HT-29 (cell line): ENCODE results near the gene OCIAD2. TPM values are rescaled to one million over a fixed set of nuclear protein-coding genes. Genes with fewer than 3 reads are reported as not detected.
"Not testable (repeated sequence)": the region's sequence is repeated elsewhere in the genome, so short reads cannot be mapped to it uniquely, and the experiment has no call there.

Experiments used
- DNase-seq: peaks from one replicate; pipeline ENCODE4 v3.0.0-alpha.2; 2015; ENCODE audit warnings: low spot score
- small RNA-seq: library from RNA; depleted of rRNA; stranded (forward); fragments of <200 nt; gene quantifications from one replicate; pipeline ENCODE3, GENCODE V24; 2014
- total RNA-seq: library from RNA; depleted of rRNA; stranded (reverse); fragments of >200 nt; shearing (Covaris generic); gene quantifications from 2 replicates; pipeline ENCODE4 v1.2.3, GENCODE V29; 2014; rRNA removed

Gene OCIAD2
- total RNA-seq, 1 experiment from 2014 or later, result 204 TPM

- no peak for DNase-seq
Observed at GRCh38 chr4:48854982-48855381, 51.6 kb downstream of the OCIAD2 start.

- DNase-seq, result no peak
Observed at GRCh38 chr4:48854395-48854683, 52.2 kb downstream of the OCIAD2 start.

DNA sequence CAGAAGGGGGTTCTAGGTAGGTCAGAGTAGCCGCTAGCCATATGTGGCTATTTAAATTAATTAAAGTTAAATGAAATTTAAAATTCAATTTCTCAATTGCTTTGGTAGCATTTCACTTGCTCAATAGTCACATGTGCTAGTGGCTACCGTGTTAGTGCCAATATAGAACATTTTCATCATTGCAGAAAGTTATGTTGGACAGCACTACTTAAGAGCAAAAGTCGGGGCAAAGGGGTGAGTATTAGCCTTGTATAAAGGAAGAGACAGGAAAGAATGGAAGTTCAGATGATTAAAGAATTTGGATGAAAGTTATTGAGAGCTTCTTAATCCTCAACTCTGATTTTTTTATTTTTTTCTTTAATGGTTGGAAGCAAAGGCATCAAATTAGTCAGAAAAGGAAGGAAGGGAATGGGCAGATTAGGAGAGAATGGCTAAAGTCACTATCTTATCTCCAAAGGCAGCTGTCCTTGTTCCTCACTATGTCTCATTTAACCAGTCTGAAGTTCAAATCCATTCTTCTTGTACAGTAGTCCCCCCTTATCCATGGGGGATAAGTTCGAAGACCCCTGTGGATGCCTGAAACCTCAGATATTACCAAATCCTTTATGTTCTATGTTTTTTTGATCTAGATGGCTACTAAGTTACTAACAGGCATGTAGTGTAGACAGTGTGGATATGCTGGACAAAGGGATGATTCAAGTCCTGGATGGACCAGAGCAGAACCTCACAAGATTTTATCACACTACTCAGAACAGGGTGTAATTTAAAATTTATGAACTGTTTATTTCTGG is 52.8 kb downstream of the OCIAD2 start:
- DNase-seq, result no peak

- DNase-seq, result no peak
Observed at GRCh38 chr4:48851651-48852050, 54.9 kb downstream of the OCIAD2 start.

DNA sequence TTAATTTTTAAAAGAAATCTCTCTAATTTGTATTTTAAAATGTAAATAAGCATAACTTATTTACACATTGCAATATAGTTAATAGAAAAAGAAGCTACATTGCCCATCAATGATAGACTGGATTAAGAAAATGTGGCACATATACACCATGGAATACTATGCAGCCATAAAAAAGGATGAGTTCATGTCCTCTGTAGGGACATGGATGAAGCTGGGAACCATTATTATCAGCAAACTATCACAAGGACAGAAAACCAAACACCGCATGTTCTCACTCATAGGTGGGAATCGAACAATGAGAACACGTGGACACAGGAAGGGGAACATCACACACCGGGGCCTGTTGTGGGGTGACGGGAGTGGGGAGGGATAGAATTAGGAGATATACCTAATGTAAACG is 57.8 kb downstream of the OCIAD2 start:
- not testable (repeated sequence) for DNase-seq

DNA sequence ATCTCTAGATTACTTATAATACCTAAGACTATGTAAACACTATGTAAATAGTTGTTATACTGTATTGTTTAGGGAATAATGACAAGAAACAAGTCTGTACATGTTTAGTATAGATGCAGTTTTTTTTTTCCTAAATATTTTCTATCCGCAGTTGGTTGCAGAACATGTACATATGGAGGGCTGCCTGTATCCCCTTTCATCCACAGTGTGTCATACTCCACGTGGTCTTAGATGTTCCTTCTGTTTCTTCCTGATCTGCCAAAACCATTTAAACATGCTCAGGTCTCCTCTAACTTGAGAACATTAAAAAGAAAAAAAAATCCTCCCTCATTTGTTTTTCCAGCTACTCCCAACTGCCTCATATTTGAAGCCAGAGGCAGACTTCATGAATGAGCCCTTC is 61.7 kb downstream of the OCIAD2 start:
- DNase-seq, result no peak

GRCh38 chr4:48841045-48841827 is 65.3 kb downstream of the OCIAD2 start:
- DNase-seq, result no peak

DNA sequence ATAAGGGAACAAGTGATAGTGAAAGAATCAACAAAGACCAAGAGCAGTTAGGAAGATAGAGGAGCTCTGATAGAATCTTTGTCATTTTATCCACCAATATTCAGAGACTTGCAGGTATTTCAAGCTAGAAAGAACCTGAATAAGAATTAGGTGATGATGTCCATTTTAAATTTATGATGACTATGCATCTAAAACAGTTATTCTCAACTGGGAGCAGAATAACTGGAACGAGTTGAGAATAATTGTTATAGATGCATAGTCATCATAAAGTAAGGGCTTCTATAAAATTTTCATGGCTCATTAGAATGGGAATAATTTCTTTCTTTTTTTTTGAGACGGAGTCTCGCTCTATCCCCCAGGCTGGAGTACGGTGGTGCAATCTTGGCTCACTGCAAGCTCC is 69.9 kb downstream of the OCIAD2 start:
- no peak for DNase-seq

Small RNA genes lying within 50 kb of the gene (small RNA-seq; reads per million reads assigned to genes)
- not detected for gene AC020593.1
- gene RNU6-158P, result not detected

Other genes with a start within 250 kb of the OCIAD2 start
- 36.4 and 40.8 TPM in 2 replicates for gene FRYL, start 126.5 kb downstream of the OCIAD2 start, total RNA-seq
- gene OCIAD1, start 75.7 kb downstream of the OCIAD2 start, total RNA-seq, result 41.5 and 44.6 TPM in 2 replicates
- gene CWH43, start 79.5 kb upstream of the OCIAD2 start, total RNA-seq, result not detected in 2 replicates